Effector CD4-positive, alpha-beta T cell (primary cell): ENCODE measurements around the gene VPS18.
A peak's percentile ranks its signal among the peaks of the same experiment; 100 is the strongest.

Experiments used
- DNase-seq: peaks from one replicate; pipeline ENCODE4 v3.0.0-alpha.2; 2020

VPS18 gene

DNA sequence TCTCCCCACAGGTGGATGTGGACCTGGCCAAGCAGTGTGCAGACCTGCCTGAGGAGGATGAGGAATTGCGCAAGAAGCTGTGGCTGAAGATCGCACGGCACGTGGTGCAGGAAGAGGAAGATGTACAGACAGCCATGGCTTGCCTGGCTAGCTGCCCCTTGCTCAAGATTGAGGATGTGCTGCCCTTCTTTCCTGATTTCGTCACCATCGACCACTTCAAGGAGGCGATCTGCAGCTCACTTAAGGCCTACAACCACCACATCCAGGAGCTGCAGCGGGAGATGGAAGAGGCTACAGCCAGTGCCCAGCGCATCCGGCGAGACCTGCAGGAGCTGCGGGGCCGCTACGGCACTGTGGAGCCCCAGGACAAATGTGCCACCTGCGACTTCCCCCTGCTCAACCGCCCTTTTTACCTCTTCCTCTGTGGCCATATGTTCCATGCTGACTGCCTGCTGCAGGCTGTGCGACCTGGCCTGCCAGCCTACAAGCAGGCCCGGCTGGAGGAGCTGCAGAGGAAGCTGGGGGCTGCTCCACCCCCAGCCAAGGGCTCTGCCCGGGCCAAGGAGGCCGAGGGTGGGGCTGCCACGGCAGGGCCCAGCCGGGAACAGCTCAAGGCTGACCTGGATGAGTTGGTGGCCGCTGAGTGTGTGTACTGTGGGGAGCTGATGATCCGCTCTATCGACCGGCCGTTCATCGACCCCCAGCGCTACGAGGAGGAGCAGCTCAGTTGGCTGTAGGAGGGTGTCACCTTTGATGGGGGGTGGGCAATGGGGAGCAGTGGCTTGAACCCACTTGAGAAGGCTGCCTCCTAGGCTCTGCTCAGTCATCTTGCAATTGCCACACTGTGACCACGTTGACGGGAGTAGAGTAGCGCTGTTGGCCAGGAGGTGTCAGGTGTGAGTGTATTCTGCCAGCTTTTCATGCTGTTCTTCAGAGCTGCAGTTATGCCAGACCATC is 8.6 kb downstream of the VPS18 start:
- no peak for DNase-seq

GRCh38 chr15:40904552-40905201 is 10.4 kb downstream of the VPS18 start:
- DNase-seq = no peak

DNA sequence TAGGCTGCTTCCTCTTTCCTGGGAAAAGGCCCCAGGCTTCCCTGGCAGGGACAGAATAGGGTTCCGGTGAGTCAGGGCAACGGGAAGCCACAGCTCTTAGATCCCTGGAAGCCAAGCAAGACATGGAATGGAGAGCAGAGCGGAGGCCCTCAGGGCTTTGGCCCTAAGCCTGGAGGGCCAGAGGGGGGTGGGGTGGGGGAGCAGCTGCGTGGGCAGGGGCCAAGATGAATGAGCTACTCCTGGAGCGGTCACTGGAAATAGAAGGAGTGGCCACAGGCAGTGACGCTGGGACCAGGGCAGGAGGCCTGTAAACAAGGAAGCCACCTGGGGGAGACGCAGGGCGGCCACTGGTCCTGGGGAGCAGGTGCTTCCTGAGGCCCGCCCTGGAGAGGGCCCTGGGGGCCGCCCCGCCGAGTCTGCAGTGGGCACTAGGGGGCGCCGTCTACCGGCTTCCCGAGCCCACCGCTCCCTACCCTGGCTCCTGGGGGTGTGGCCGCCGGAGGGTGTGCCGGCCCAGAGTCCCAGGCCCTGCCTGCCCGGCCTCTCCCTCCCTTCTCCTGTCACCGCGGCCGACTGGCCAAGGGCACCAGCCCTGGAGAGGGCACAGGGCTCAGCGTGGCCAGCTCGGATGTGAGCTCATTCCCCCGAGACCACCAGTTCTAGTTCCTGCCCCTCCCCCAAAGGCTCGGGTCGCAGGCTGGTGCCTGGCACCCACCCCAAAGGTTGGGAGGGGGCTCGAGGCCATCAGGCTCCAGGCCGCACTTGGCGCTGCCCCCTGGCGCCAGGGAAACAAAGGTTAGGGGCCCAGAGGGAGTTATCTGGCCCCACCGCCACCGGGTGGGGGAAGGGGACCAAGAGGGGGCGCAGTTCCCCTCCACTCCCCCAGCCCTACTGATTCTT is 12.1 kb downstream of the VPS18 start:
- peak; percentile 63 for DNase-seq

- DNase-seq = peak; percentile 49
Measured at GRCh38 chr15:40906991-40907802, 12.9 kb downstream of the VPS18 start.

DNA sequence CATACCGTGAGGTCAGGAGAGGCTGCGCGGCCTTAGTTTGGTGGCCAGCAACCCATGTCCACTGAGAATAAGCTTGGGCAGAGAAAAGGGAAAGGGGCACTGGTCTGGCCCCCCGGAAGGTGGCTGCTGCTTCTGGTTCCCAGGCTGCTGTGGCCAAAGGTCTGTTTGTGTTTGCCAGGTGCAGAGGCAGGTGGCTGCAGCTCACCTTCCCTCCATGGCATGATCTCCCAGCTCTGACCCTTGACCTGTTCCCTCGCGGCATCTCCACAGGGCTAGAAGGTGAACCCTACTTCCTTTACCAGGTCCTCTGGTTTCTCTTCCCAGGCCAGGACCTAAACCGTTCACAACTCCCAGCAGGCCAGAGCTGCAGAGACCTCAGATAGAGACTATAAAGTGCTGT is 13.8 kb downstream of the VPS18 start:
- DNase-seq = no peak

GRCh38 chr15:40909662-40910630 is 15.7 kb downstream of the VPS18 start:
- no peak for DNase-seq

- no peak for DNase-seq
Measured at GRCh38 chr15:40911141-40911540, 16.9 kb downstream of the VPS18 start.

- DNase-seq = no peak
Measured at GRCh38 chr15:40911693-40912092, 17.4 kb downstream of the VPS18 start.

- no peak for DNase-seq
Measured at GRCh38 chr15:40912478-40912877, 18.2 kb downstream of the VPS18 start.

DNA sequence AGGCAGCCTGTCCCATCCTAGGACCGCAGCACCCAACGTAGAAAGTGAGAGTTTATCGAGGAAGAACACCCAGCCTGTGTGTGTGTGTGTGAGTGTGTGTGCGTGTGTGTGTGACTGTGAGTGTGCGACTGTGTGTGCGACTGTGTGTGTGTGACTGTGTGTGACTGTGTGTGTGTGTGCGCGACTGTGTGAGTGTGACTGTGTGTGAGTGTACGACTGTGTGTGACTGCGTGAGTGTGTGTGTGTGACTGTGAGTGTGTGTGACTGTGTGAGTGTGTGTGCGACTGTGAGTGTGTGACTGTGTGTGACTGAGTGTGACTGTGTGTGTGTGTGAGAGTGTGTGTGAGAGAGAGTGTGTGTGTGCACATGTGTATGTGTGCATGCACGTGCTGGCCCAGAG is 19.8 kb downstream of the VPS18 start:
- no peak for DNase-seq

- no peak for DNase-seq
Measured at GRCh38 chr15:40914486-40914885, 20.2 kb downstream of the VPS18 start.

DNA sequence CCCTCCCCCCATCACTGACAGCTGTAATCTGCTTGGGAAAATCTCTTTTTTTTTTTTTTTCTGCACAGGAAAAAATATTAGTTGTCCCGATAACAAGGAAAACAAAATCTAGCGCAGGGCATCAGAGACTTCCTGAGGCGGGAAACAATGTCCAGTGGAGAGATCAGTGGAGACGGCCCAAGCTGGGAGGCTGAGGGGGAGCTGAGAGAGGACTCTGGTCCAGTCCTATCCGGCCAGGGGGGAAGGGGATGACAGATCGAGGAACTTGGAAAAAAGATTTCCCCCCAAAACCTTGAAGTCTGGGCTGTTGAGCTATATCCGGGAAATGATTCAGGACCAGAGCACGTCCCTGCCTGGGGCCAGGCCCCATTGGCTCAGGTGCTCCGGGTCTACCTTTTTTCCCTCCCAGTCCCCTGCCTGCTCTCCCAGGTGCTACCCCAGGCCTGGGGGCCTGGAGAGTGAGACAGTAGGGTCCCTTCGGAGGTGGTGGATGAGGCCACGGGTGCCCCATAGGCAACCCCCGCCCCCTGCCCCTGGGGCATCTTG is 20.9 kb downstream of the VPS18 start:
- no peak for DNase-seq

DNA sequence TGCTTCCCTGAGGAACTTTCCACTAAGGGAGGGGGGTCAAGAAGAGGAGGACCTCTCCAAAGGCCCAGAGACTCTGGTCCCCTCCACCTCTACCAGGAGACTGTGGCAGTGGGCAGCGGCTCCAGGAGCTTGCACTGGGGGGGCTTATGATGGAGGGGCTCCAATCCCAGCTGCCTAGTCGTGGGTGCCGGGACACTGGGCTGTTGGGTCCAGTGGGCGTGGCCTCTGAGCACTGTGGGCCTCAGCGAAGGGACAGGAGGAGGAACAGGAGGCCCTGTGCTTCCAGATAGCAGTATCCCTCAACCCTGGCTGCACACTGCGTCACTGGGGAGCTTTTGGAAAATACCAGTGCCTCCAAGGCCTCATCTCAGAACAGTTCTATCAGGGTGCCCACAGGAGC is 21.4 kb downstream of the VPS18 start:
- DNase-seq = no peak

DNA sequence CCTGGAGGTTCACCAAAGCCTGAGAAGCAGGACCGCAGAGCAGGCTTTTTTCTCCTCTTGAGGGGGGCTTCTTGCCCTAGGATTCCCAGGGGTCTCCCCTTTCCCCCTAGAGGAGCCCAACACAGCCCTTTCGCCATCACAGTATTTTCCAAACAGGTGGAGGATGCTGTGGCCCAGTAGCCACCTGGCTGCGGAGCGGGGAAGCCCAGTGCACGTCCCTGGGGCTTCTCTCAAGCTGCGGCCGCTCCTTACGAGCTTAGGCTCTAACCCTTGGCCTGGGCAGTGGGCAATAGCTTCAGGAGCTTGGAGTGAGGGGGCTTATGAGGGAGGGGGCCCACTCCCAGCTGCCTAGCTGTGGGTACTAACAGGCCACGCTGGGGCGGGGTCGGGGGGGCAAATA is 23.3 kb downstream of the VPS18 start:
- no peak for DNase-seq

- DNase-seq = no peak
Measured at GRCh38 chr15:40918146-40918798, 24.0 kb downstream of the VPS18 start.

- no peak for DNase-seq
Measured at GRCh38 chr15:40918799-40919392, 24.6 kb downstream of the VPS18 start.

- no peak for DNase-seq
Measured at GRCh38 chr15:40921949-40922607, 27.8 kb downstream of the VPS18 start.

DNA sequence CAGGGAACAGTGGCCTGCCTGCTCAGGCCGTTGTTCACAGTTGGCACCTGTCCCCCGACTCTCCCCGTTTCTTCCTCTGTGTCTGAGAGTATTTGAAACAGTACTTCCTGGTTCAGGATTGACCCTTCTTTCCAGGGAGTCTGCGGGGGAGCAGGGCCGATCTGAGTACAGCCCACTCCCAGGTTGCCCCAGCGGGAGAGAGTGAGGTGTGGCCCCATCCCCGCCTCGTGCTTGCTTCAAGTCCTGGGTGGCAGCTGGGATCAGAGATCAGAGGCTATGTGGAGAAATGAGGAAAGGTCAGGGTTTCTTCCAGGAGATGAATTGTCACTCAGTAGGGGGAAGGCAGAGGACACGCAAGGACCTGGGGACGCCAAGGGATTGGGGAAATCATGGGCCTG is 28.4 kb downstream of the VPS18 start:
- no peak for DNase-seq

DNA sequence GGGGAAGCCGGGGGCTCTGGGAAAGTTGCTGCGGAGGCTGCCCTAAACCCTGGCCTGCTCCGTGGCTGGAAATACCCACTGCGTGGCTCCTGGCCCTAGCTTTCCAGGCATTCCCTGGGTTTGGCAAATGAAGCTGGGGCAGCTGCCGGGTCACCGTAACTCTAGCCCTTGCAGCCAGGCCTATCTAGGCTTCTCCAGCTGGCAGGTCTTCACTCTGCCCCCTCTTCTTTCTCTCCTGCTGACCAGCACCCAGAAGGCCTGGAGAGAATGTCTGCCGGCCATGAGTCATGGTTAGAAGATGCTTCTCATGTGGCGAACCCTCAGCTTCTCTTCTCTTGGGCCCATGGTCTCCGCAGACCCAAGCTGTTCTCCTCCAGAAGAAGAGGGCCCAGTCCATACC is 29.3 kb downstream of the VPS18 start:
- DNase-seq = no peak
